ENCODE data around the gene TMPRSS6. TPM values are rescaled to one million over a fixed set of nuclear protein-coding genes. Genes with fewer than 3 reads are reported as not detected.
"Not testable (repeated sequence)": the region's sequence is repeated elsewhere in the genome, so short reads cannot be mapped to it uniquely, and the experiment has no call there.

The TMPRSS6 gene
- total and polyA plus RNA-seq, 2 donors = 0.57 to 1.8 TPM

DNA sequence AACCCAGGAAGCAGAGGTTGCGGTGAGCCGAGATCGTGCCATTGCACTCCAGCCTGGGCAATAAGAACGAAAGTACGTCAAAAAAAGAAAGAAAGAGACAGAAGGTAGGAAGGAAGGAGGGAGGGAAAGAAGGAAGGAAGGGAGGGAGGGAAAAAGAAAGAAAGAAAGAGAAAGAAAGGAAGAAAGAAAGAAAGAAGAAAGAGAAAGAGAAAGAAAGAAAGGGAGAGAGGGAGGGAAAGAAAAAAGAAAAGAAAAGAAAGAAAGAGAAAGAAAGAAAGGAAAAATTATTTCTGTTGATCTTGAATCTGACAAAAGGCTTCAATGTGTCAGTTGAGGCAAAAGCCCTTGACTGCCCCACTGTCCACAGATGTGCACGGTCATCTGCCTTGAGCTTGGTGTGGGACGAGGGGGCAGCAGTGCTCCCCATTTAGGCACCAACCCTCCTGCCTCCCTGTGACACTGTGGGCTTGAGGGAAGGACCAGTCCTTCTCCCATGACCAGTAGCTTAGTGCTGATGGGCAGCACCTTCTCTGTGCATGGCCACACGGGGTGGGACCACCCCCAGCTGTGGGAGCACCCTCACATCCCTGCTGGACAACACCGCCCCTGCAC lies 33.6 kb downstream of the TMPRSS6 start:
- DNase-seq (ENCODE audit: low read depth in 6 of 9, low spot score in 9 of 9) = no peak
- 87% methylated on average over 9 of the region's 9 CpGs for WGBS
- Histone ChIP-seq H3K27me3 (ENCODE audit: control insufficient read depth in 2 of 2, insufficient read depth in 1 of 2, low read length in 1 of 2) (peaks cover 0 to 35% of the 10 kb centered on the region in 2 donors), H3K36me3 (ENCODE audit: control insufficient read depth in 2 of 2, insufficient read depth in 2 of 2, low read length in 1 of 2) (no peaks in the 10 kb centered on the region), H3K9me3 (ENCODE audit: control insufficient read depth in 2 of 2, insufficient read depth in 1 of 2, low read length in 1 of 2) (peaks cover 0 to 1% of the 10 kb centered on the region in 2 donors), H3K4me3 (ENCODE audit: low read length in 2 of 2) (no peak overlapping the region), H3K4me1 (ENCODE audit: control insufficient read depth in 2 of 2, insufficient read depth in 2 of 2, low read length in 2 of 2) (peaks cover 16 to 29% of the 10 kb centered on the region in 2 donors), H3K27ac (ENCODE audit: low read depth in 1 of 2, low read length in 1 of 2) (no peak overlapping the region)

DNA sequence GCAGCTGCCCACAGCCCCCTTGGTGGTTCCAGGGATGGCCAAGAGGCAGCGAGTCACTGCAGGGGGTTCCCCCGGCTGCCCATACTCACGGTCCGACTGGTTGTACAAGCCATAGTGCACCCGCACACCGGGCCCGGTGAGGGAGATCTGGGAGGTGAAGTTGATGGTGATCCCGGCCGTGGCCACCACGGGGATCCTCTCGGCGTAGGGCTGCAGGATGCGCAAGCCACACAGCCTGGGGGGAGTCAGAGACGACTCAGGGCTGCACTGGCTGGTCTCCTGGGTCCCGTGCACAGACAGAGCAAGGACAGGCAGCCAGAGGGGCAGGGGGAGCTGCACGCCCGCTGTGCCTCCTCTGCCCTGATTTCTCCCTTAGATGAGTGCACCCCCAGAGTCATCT lies 34.5 kb downstream of the TMPRSS6 start:
- peaks cover 2 to 43% of the 10 kb centered on the region in 2 donors for H3K27me3 ChIP-seq (ENCODE audit: control insufficient read depth in 2 of 2, insufficient read depth in 1 of 2, low read length in 1 of 2)

DNA sequence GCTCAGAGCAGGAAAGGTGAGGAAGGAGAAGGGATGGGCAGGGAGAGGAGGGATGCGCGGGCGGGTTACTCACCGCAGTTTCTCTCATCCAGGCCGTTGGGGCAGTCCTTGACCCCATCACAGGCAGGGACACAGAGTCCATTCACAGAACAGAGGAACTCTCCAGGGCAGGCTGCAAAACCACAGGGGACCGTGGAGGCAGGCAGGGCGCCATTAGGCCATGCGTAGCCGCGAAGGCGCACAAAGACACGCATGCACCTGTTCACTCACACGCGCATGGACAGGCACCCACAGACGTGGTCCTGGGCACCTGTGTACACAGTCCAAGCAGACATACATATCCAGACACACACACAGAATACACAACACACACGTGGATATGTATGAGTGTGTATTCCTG lies 35.0 kb downstream of the TMPRSS6 start:
- WGBS = 83% methylated on average over 16 of the region's 16 CpGs
- H3K9me3 ChIP-seq (ENCODE audit: control insufficient read depth in 2 of 2, insufficient read depth in 1 of 2, low read length in 1 of 2) = peaks cover 0 to 1% of the 10 kb centered on the region in 2 donors
- H3K4me3 ChIP-seq (ENCODE audit: low read length in 2 of 2) = no peak overlapping the region
- DNase-seq (ENCODE audit: low read depth in 6 of 9, low spot score in 9 of 9) = no peak
- H3K4me1 ChIP-seq (ENCODE audit: control insufficient read depth in 2 of 2, insufficient read depth in 2 of 2, low read length in 2 of 2) = peaks cover 11 to 17% of the 10 kb centered on the region in 2 donors
- H3K27ac ChIP-seq (ENCODE audit: low read depth in 1 of 2, low read length in 1 of 2) = no peak overlapping the region
- H3K27me3 ChIP-seq (ENCODE audit: control insufficient read depth in 2 of 2, insufficient read depth in 1 of 2, low read length in 1 of 2) = peaks cover 4 to 45% of the 10 kb centered on the region in 2 donors
- H3K36me3 ChIP-seq (ENCODE audit: control insufficient read depth in 2 of 2, insufficient read depth in 2 of 2, low read length in 1 of 2) = no peaks in the 10 kb centered on the region

More for the DNA sequence above, 34.5 kb downstream of the TMPRSS6 start:
- H3K4me1 ChIP-seq (ENCODE audit: control insufficient read depth in 2 of 2, insufficient read depth in 2 of 2, low read length in 2 of 2) = peaks cover 16 to 22% of the 10 kb centered on the region in 2 donors
- no peak overlapping the region for H3K27ac ChIP-seq (ENCODE audit: low read depth in 1 of 2, low read length in 1 of 2)
- H3K36me3 ChIP-seq (ENCODE audit: control insufficient read depth in 2 of 2, insufficient read depth in 2 of 2, low read length in 1 of 2) = no peaks in the 10 kb centered on the region
- no peak overlapping the region for H3K4me3 ChIP-seq (ENCODE audit: low read length in 2 of 2)
- peaks cover 0 to 1% of the 10 kb centered on the region in 2 donors for H3K9me3 ChIP-seq (ENCODE audit: control insufficient read depth in 2 of 2, insufficient read depth in 1 of 2, low read length in 1 of 2)
- no peak for DNase-seq (ENCODE audit: low read depth in 6 of 9, low spot score in 9 of 9)
- 79% methylated on average over 17 of the region's 17 CpGs for WGBS

DNA sequence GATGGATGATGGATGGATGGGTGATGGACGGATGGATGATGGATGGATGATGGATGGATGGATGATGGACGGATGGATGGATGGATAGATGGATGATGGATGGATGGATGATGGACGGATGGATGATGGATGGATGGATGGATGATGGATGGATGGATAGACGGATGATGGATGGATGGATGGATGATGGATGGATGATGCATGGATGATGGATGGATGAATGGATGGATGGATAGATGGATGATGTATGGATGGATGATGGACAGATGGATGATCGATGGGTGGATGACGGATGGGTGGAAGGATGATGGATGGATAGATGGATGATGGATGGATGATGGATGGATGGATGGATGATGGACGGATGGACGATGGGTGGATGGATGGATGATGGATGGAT lies 36.8 kb downstream of the TMPRSS6 start:
- no peak for DNase-seq (ENCODE audit: low read depth in 6 of 9, low spot score in 9 of 9)
- peaks cover 12 to 14% of the 10 kb centered on the region in 2 donors for H3K4me1 ChIP-seq (ENCODE audit: control insufficient read depth in 2 of 2, insufficient read depth in 2 of 2, low read length in 2 of 2)
- no peaks in the 10 kb centered on the region for H3K36me3 ChIP-seq (ENCODE audit: control insufficient read depth in 2 of 2, insufficient read depth in 2 of 2, low read length in 1 of 2)
- no peak overlapping the region for H3K27ac ChIP-seq (ENCODE audit: low read depth in 1 of 2, low read length in 1 of 2)
- WGBS = 98% methylated on average over 8 of the region's 8 CpGs
- no peak overlapping the region for H3K4me3 ChIP-seq (ENCODE audit: low read length in 2 of 2)
- H3K9me3 ChIP-seq (ENCODE audit: control insufficient read depth in 2 of 2, insufficient read depth in 1 of 2, low read length in 1 of 2) = peaks cover 0 to 1% of the 10 kb centered on the region in 2 donors
- peaks cover 7 to 63% of the 10 kb centered on the region in 2 donors for H3K27me3 ChIP-seq (ENCODE audit: control insufficient read depth in 2 of 2, insufficient read depth in 1 of 2, low read length in 1 of 2)

DNA sequence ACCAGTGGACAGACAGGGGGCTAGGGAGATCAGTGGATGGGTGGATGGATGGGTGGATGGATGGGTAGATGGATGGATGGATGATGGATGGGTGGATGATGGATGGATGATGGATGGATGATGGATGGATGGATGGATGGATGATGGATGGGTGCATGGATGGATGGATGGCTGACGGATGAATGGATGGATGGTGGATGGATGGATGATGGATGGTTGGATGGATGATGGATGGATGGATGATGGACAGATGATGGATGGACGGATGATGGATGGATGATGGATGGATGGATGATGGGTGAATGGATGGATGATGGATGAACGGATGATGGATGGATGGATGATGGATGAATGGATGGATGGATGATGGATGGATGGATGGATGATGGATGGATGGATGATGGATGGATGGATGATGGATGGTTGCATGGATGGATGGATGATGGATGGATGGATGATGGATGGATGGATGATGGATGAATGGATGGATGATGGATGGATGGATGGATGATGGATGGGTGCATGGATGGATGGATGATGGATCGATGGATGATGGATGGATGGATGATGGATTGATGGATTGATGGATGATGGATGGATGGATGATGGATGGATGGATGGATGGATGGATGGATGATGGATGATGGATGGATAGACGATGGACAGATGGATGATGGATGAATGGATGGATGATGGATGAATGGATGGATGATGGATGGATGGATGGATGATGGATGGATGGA lies 37.5 kb downstream of the TMPRSS6 start:
- Histone ChIP-seq H3K4me1 (ENCODE audit: control insufficient read depth in 2 of 2, insufficient read depth in 2 of 2, low read length in 2 of 2) (peaks cover 14 to 17% of the 10 kb centered on the region in 2 donors), H3K27me3 (ENCODE audit: control insufficient read depth in 2 of 2, insufficient read depth in 1 of 2, low read length in 1 of 2) (peaks cover 7 to 65% of the 10 kb centered on the region in 2 donors)
- WGBS = 97% methylated on average over 5 of the region's 5 CpGs
- H3K36me3 ChIP-seq (ENCODE audit: control insufficient read depth in 2 of 2, insufficient read depth in 2 of 2, low read length in 1 of 2); H3K27ac ChIP-seq (ENCODE audit: low read depth in 1 of 2, low read length in 1 of 2); H3K9me3 ChIP-seq (ENCODE audit: control insufficient read depth in 2 of 2, insufficient read depth in 1 of 2, low read length in 1 of 2); DNase-seq (ENCODE audit: low read depth in 6 of 9, low spot score in 9 of 9); H3K4me3 ChIP-seq (ENCODE audit: low read length in 2 of 2): not testable (repeated sequence)

DNA sequence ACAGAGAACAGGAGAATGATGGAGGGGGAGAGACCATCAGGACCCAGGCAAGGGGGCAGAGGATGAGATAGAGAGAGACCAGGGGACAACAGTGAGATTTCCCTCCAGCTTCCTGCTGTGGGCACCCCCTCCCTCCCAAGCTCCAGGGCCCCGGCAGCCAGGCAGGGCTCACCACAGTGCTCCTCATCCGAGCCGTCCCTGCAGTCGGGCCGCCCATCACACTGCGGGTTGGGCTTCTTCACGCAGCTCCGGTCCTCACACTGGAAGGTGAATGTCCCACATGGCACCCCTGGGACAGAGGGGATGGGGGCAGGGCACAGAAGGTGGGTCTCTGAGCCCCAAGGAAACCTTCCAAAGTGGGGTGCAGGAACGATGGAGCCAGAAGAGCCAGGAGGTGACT lies 38.8 kb downstream of the TMPRSS6 start:
- Histone ChIP-seq H3K4me1 (ENCODE audit: control insufficient read depth in 2 of 2, insufficient read depth in 2 of 2, low read length in 2 of 2) (peaks cover 14 to 24% of the 10 kb centered on the region in 2 donors), H3K27ac (ENCODE audit: low read depth in 1 of 2, low read length in 1 of 2) (no peak overlapping the region), H3K27me3 (ENCODE audit: control insufficient read depth in 2 of 2, insufficient read depth in 1 of 2, low read length in 1 of 2) (peaks cover 7 to 53% of the 10 kb centered on the region in 2 donors), H3K36me3 (ENCODE audit: control insufficient read depth in 2 of 2, insufficient read depth in 2 of 2, low read length in 1 of 2) (no peaks in the 10 kb centered on the region), H3K9me3 (ENCODE audit: control insufficient read depth in 2 of 2, insufficient read depth in 1 of 2, low read length in 1 of 2) (peaks cover 0 to 1% of the 10 kb centered on the region in 2 donors), H3K4me3 (ENCODE audit: low read length in 2 of 2) (no peak overlapping the region)
- no peak for DNase-seq (ENCODE audit: low read depth in 6 of 9, low spot score in 9 of 9)
- WGBS = 66% methylated on average over 9 of the region's 9 CpGs

DNA sequence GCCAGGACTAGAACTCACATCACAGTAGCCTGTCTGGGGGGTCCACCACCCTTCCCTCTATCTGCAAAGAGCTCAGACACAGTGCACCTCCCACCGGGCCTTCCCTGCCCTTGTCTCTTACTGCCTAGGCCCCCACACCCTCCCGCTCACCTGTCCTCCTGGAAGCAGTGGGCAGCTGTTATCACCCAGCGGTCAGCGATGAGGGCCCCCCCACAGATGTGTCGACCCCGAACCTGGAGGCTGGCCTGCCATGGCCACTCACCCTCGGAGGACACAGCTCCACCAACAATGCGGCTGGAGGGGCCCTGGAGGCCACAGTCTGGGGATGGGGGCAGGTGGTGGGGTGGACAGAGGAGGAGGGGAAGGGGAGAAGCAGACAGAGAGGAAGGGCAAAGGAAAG lies 39.2 kb downstream of the TMPRSS6 start:
- peaks cover 14 to 24% of the 10 kb centered on the region in 2 donors for H3K4me1 ChIP-seq (ENCODE audit: control insufficient read depth in 2 of 2, insufficient read depth in 2 of 2, low read length in 2 of 2)
- H3K4me3 ChIP-seq (ENCODE audit: low read length in 2 of 2) = no peak overlapping the region

DNA sequence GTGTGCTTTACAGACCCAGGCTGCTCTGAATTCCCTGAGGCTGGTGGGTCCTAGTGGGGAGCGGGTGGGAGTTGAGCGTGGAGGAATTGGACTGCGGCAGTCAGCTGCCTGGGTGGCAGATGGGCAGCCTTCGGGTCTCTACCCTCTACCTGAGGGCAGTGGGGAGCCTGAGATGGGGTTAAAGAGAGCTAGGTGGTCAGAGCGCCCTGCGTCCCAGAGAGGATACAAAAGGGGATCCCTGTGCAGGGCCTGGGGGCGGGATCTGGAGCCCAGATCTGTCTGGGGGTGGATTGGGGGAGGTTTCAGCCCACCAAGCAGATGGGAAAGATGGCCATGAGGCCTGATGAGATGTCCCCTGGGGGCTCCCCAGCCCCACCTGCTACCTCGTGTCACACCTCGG lies 39.8 kb downstream of the TMPRSS6 start:
- WGBS = 86% methylated on average over 9 of the region's 9 CpGs
- H3K27me3 ChIP-seq (ENCODE audit: control insufficient read depth in 2 of 2, insufficient read depth in 1 of 2, low read length in 1 of 2) = peaks cover 7 to 47% of the 10 kb centered on the region in 2 donors

More for the DNA sequence above, 39.2 kb downstream of the TMPRSS6 start:
- Histone ChIP-seq H3K27me3 (ENCODE audit: control insufficient read depth in 2 of 2, insufficient read depth in 1 of 2, low read length in 1 of 2) (peaks cover 7 to 53% of the 10 kb centered on the region in 2 donors), H3K36me3 (ENCODE audit: control insufficient read depth in 2 of 2, insufficient read depth in 2 of 2, low read length in 1 of 2) (no peaks in the 10 kb centered on the region), H3K9me3 (ENCODE audit: control insufficient read depth in 2 of 2, insufficient read depth in 1 of 2, low read length in 1 of 2) (peaks cover 0 to 1% of the 10 kb centered on the region in 2 donors), H3K27ac (ENCODE audit: low read depth in 1 of 2, low read length in 1 of 2) (no peak overlapping the region)
- 88% methylated on average over 8 of the region's 8 CpGs for WGBS
- no peak for DNase-seq (ENCODE audit: low read depth in 6 of 9, low spot score in 9 of 9)

DNA sequence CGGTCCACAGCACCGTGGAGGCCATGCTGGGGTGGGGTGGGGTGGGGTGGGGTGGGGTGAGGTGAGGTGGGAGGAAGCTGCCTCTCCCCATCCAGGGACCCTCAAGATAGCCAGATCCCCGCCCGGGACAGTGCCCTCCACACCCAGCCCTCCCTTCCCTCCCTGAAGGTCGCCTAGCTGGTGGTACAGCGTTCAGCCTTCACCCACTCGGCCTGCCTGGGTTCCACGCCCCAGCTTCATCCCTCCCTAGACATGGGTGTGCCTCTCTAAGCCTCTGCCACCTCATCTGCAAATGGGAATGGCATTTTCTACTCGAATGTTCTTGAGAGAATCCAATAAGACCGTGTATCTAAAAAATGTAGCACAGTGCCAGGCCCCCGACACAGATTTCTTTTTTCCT lies 40.2 kb downstream of the TMPRSS6 start:
- H3K36me3 ChIP-seq (ENCODE audit: control insufficient read depth in 2 of 2, insufficient read depth in 2 of 2, low read length in 1 of 2) = no peaks in the 10 kb centered on the region
- WGBS = 36% methylated on average over 11 of the region's 11 CpGs
- no peak overlapping the region for H3K4me3 ChIP-seq (ENCODE audit: low read length in 2 of 2)
- peaks cover 7 to 43% of the 10 kb centered on the region in 2 donors for H3K27me3 ChIP-seq (ENCODE audit: control insufficient read depth in 2 of 2, insufficient read depth in 1 of 2, low read length in 1 of 2)
- H3K27ac ChIP-seq (ENCODE audit: low read depth in 1 of 2, low read length in 1 of 2) = no peak overlapping the region
- peaks cover 0 to 1% of the 10 kb centered on the region in 2 donors for H3K9me3 ChIP-seq (ENCODE audit: control insufficient read depth in 2 of 2, insufficient read depth in 1 of 2, low read length in 1 of 2)
- peaks cover 14 to 24% of the 10 kb centered on the region in 2 donors for H3K4me1 ChIP-seq (ENCODE audit: control insufficient read depth in 2 of 2, insufficient read depth in 2 of 2, low read length in 2 of 2)
- no peak for DNase-seq (ENCODE audit: low read depth in 6 of 9, low spot score in 9 of 9)

More for the DNA sequence above, 39.8 kb downstream of the TMPRSS6 start:
- no peak overlapping the region for H3K4me3 ChIP-seq (ENCODE audit: low read length in 2 of 2)
- peaks cover 14 to 24% of the 10 kb centered on the region in 2 donors for H3K4me1 ChIP-seq (ENCODE audit: control insufficient read depth in 2 of 2, insufficient read depth in 2 of 2, low read length in 2 of 2)
- no peaks in the 10 kb centered on the region for H3K36me3 ChIP-seq (ENCODE audit: control insufficient read depth in 2 of 2, insufficient read depth in 2 of 2, low read length in 1 of 2)
- H3K9me3 ChIP-seq (ENCODE audit: control insufficient read depth in 2 of 2, insufficient read depth in 1 of 2, low read length in 1 of 2) = peaks cover 0 to 1% of the 10 kb centered on the region in 2 donors
- H3K27ac ChIP-seq (ENCODE audit: low read depth in 1 of 2, low read length in 1 of 2) = no peak overlapping the region
- no peak for DNase-seq (ENCODE audit: low read depth in 6 of 9, low spot score in 9 of 9)
